GM23338 (cell line): ENCODE measurements around the gene METTL4. TPM values are rescaled to one million over a fixed set of nuclear protein-coding genes. Genes with fewer than 3 reads are reported as not detected.

Experiments used
- ATAC-seq: fragments of 200-7000 bp; cut with Tn5 transposase; 3 replicates; pipeline ENCODE4 v1.9.1; 2020
- DNase-seq: peaks from one replicate; pipeline ENCODE4 v3.0.0-alpha.2; 2015; ENCODE audit warnings: low spot score
- H2AFZ ChIP-seq: fragments of 200-600 bp; sonication (generic); 2 replicates; pipeline ENCODE4 v1.8.0; 2016; ENCODE audit warnings: antibody characterized with exemption, mild to moderate bottlenecking, moderate library complexity
- H3F3A ChIP-seq: fragments of 200-600 bp; sonication (generic); replicated peaks from 2 replicates; pipeline ENCODE4 v1.8.0; 2017; ENCODE audit warnings: antibody characterized with exemption, mixed run types, low read depth
- H3K27ac ChIP-seq: fragments of 200-600 bp; sonication (generic); 2 replicates; pipeline ENCODE4 v1.6.1; 2016; ENCODE audit warnings: low read depth
- H3K27me3 ChIP-seq: fragments of 200-600 bp; sonication (generic); 2 replicates; pipeline ENCODE4 v1.8.0; 2016; ENCODE audit warnings: mild to moderate bottlenecking, mixed run types, moderate library complexity; ENCODE audit not compliant: insufficient read depth
- H3K36me3 ChIP-seq: fragments of 200-600 bp; sonication (generic); 2 replicates; pipeline ENCODE4 v1.8.0; 2016; ENCODE audit warnings: mild to moderate bottlenecking; ENCODE audit not compliant: insufficient read depth
- H3K4me1 ChIP-seq: fragments of 200-600 bp; sonication (generic); 2 replicates; pipeline ENCODE4 v1.8.0; 2016; ENCODE audit warnings: mild to moderate bottlenecking, moderate library complexity; ENCODE audit not compliant: insufficient read depth
- H3K4me2 ChIP-seq: fragments of 200-600 bp; sonication (generic); 2 replicates; pipeline ENCODE4 v1.7.1; 2017; ENCODE audit warnings: mixed run types
- H3K4me3 ChIP-seq: fragments of 200-600 bp; sonication (generic); 2 replicates; pipeline ENCODE4 v1.6.1; 2016; ENCODE audit warnings: mixed run types
- H3K79me2 ChIP-seq: fragments of 200-600 bp; sonication (generic); replicated peaks from 2 replicates; pipeline ENCODE4 v1.8.0; 2017; ENCODE audit warnings: mild to moderate bottlenecking; ENCODE audit not compliant: insufficient read depth
- H3K9me2 ChIP-seq: fragments of 200-600 bp; sonication (generic); 2 replicates; pipeline ENCODE4 v1.8.0; 2017; ENCODE audit not compliant: insufficient read depth
- H4K20me1 ChIP-seq: fragments of 200-600 bp; sonication (generic); replicated peaks from 2 replicates; pipeline ENCODE4 v1.8.0; 2017; ENCODE audit warnings: mild to moderate bottlenecking; ENCODE audit not compliant: insufficient read depth
- H3K27ac Mint-ChIP-seq: 2 replicates; pipeline ENCODE4 v1.8.0; 2020; ENCODE audit warnings: inconsistent platforms, mild to moderate bottlenecking, moderate library complexity, mixed read lengths
- H3K27me3 Mint-ChIP-seq: 3 replicates; pipeline ENCODE4 v1.8.0; 2022; ENCODE audit warnings: low read depth, mild to moderate bottlenecking, moderate library complexity, mixed read lengths, inconsistent platforms; ENCODE audit not compliant: insufficient read depth, poor library complexity
- H3K36me3 Mint-ChIP-seq: 3 replicates; pipeline ENCODE4 v1.8.0; 2021; ENCODE audit warnings: low read depth, mild to moderate bottlenecking, inconsistent platforms, moderate library complexity, mixed read lengths
- H3K4me1 Mint-ChIP-seq: 3 replicates; pipeline ENCODE4 v1.8.0; 2020; ENCODE audit warnings: mild to moderate bottlenecking, inconsistent platforms, mixed read lengths
- H3K4me3 Mint-ChIP-seq: 3 replicates; pipeline ENCODE4 v1.8.0; 2021; ENCODE audit warnings: moderate library complexity, mild to moderate bottlenecking, inconsistent platforms, mixed read lengths
- H3K9me3 Mint-ChIP-seq: 3 replicates; pipeline ENCODE4 v1.8.0; 2020; ENCODE audit warnings: moderate library complexity, mild to moderate bottlenecking, inconsistent platforms, mixed read lengths
- CREB1 ChIP-seq: fragments of 250-450 bp; sonication (Bioruptor Pico); IDR thresholded peaks from 2 replicates; pipeline ENCODE4 v1.5.0; 2020; ENCODE audit warnings: low read depth, mild to moderate bottlenecking, moderate library complexity
- EZH2 ChIP-seq: fragments of 200-600 bp; sonication (generic); IDR thresholded peaks from one replicate; pipeline ENCODE4 v1.8.0; 2017; ENCODE audit warnings: antibody characterized with exemption, mild to moderate bottlenecking, low read depth; ENCODE audit not compliant: unreplicated experiment
- EZH2phosphoT487 ChIP-seq: fragments of 200-600 bp; sonication (generic); IDR thresholded peaks from one replicate; pipeline ENCODE4 v1.8.1; 2018; ENCODE audit warnings: antibody characterized with exemption; ENCODE audit not compliant: unreplicated experiment
- JUNB ChIP-seq: IDR thresholded peaks from one replicate; pipeline ENCODE4 v1.6.1; 2016; ENCODE audit warnings: antibody characterized with exemption; ENCODE audit not compliant: unreplicated experiment
- NANOG ChIP-seq: IDR thresholded peaks from 2 replicates; pipeline ENCODE4 v1.6.1; 2016; ENCODE audit warnings: antibody characterized with exemption, borderline replicate concordance
- POLR2AphosphoS5 ChIP-seq: IDR thresholded peaks from 2 replicates; pipeline ENCODE4 v1.6.1; 2016; ENCODE audit warnings: antibody characterized with exemption, low read depth
- STAT1 ChIP-seq: IDR thresholded peaks from one replicate; pipeline ENCODE4 v1.6.1; 2016; ENCODE audit warnings: antibody characterized with exemption; ENCODE audit not compliant: unreplicated experiment
- ZNF114 ChIP-seq: fragments of 250-450 bp; sonication (Bioruptor Pico); IDR thresholded peaks from 2 replicates; pipeline ENCODE4 v1.5.0; 2020; ENCODE audit warnings: mild to moderate bottlenecking, moderate library complexity
- ZNF331 ChIP-seq: fragments of 250-450 bp; sonication (Bioruptor Pico); IDR thresholded peaks from 2 replicates; pipeline ENCODE4 v1.5.0; 2020; ENCODE audit warnings: low read depth, mild to moderate bottlenecking, moderate library complexity
- polyA plus RNA-seq: library from polyadenylated mRNA; unstranded; fragments of >200 nt; fragmentation: Nextera tagmentation; extraction: Ambion mirVana; gene quantifications from 2 replicates; pipeline ENCODE4 v1.2.1, GENCODE V29; 2016
- total RNA-seq: library from RNA; depleted of rRNA; stranded (reverse); fragments of >200 nt; shearing (Covaris generic); gene quantifications from 2 replicates; pipeline ENCODE4 v1.2.3, GENCODE V29; 2014
- TF ChIP-seq, protein P1 (sequence below): IDR thresholded peaks from one replicate; pipeline ENCODE4 v1.6.1; 2018; ENCODE audit warnings: antibody characterized with exemption; ENCODE audit not compliant: unreplicated experiment
- TF ChIP-seq, protein P2 (sequence below): IDR thresholded peaks from 2 replicates; pipeline ENCODE4 v1.6.1; 2016; ENCODE audit warnings: antibody characterized with exemption
- TF ChIP-seq, protein P3 (sequence below), 2 experiments: fragments of 200-600 bp in 1 of 2; sonication (generic) in 1 of 2; conservative IDR thresholded peaks; 2 replicates each; pipeline versions ENCODE4 v1.5.1 to v1.6.1; 2016 to 2017; ENCODE audit warnings: antibody characterized with exemption in 2 of 2, low read depth in 2 of 2, mild to moderate bottlenecking in 2 of 2, moderate library complexity in 1 of 2
- TF ChIP-seq, protein P4 (sequence below): fragments of 250-450 bp; sonication (Bioruptor Pico); IDR thresholded peaks from 2 replicates; pipeline ENCODE4 v1.5.0; 2020; ENCODE audit warnings: mild to moderate bottlenecking, moderate library complexity

The METTL4 gene
- total and polyA plus RNA-seq, 2 experiments from 2014 or later = 11.9 to 14.9 TPM

DNA sequence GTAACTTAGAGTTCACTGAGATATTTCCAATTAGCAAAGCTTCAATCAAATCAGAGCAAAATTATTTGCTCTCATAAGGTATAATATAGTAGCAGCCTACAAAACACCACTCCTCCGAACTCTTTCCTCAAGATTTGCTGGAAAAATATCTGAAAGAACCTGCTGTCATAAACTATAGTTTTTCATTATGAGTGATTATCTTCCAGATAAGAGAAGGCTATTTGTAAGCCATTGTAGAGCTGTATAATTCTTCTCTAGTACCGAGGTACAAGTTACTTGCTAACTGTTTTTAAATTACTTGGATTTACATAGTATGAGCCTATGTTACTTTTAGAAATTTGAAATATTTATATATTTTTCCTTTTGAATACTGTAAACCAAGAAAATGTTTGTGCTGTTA, 2.1 kb upstream of the METTL4 start:
- H3K79me2 ChIP-seq = peaks cover 57% of the 10 kb centered on the region
- peaks cover 27% of the 10 kb centered on the region for H3K36me3 ChIP-seq
- ATAC-seq = no peak
- H3K4me1 Mint-ChIP-seq = peaks cover 17% of the 10 kb centered on the region
- no peak for DNase-seq
- H3K27me3 Mint-ChIP-seq = peaks cover 13% of the 10 kb centered on the region
- H3K9me2 ChIP-seq = no peaks in the 10 kb centered on the region
- H3K4me1 ChIP-seq = peaks cover 12% of the 10 kb centered on the region
- H3K4me2 ChIP-seq = peak overlapping the region; percentile 96
- H3K27ac ChIP-seq = no peak overlapping the region
- H3K27ac Mint-ChIP-seq = no peak overlapping the region
- no peaks in the 10 kb centered on the region for H3K27me3 ChIP-seq
- no peaks in the 10 kb centered on the region for H3F3A ChIP-seq
- TF ChIP-seq STAT1 = no peak
- TF ChIP-seq, protein P1, sequence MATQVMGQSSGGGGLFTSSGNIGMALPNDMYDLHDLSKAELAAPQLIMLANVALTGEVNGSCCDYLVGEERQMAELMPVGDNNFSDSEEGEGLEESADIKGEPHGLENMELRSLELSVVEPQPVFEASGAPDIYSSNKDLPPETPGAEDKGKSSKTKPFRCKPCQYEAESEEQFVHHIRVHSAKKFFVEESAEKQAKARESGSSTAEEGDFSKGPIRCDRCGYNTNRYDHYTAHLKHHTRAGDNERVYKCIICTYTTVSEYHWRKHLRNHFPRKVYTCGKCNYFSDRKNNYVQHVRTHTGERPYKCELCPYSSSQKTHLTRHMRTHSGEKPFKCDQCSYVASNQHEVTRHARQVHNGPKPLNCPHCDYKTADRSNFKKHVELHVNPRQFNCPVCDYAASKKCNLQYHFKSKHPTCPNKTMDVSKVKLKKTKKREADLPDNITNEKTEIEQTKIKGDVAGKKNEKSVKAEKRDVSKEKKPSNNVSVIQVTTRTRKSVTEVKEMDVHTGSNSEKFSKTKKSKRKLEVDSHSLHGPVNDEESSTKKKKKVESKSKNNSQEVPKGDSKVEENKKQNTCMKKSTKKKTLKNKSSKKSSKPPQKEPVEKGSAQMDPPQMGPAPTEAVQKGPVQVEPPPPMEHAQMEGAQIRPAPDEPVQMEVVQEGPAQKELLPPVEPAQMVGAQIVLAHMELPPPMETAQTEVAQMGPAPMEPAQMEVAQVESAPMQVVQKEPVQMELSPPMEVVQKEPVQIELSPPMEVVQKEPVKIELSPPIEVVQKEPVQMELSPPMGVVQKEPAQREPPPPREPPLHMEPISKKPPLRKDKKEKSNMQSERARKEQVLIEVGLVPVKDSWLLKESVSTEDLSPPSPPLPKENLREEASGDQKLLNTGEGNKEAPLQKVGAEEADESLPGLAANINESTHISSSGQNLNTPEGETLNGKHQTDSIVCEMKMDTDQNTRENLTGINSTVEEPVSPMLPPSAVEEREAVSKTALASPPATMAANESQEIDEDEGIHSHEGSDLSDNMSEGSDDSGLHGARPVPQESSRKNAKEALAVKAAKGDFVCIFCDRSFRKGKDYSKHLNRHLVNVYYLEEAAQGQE = no peak
- no peak for TF ChIP-seq ZNF331
- no peak for TF ChIP-seq EZH2phosphoT487
- TF ChIP-seq, protein P2, sequence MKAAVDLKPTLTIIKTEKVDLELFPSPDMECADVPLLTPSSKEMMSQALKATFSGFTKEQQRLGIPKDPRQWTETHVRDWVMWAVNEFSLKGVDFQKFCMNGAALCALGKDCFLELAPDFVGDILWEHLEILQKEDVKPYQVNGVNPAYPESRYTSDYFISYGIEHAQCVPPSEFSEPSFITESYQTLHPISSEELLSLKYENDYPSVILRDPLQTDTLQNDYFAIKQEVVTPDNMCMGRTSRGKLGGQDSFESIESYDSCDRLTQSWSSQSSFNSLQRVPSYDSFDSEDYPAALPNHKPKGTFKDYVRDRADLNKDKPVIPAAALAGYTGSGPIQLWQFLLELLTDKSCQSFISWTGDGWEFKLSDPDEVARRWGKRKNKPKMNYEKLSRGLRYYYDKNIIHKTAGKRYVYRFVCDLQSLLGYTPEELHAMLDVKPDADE = no peak
- TF ChIP-seq EZH2 = no peak
- TF ChIP-seq CREB1 = no peak
- TF ChIP-seq JUNB = no peak
- TF ChIP-seq, protein P3, sequence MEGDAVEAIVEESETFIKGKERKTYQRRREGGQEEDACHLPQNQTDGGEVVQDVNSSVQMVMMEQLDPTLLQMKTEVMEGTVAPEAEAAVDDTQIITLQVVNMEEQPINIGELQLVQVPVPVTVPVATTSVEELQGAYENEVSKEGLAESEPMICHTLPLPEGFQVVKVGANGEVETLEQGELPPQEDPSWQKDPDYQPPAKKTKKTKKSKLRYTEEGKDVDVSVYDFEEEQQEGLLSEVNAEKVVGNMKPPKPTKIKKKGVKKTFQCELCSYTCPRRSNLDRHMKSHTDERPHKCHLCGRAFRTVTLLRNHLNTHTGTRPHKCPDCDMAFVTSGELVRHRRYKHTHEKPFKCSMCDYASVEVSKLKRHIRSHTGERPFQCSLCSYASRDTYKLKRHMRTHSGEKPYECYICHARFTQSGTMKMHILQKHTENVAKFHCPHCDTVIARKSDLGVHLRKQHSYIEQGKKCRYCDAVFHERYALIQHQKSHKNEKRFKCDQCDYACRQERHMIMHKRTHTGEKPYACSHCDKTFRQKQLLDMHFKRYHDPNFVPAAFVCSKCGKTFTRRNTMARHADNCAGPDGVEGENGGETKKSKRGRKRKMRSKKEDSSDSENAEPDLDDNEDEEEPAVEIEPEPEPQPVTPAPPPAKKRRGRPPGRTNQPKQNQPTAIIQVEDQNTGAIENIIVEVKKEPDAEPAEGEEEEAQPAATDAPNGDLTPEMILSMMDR (conservative IDR thresholded peaks at IDR 0.05; ENCODE audit: low read depth in 2 of 2) = no peak
- TF ChIP-seq NANOG = no peak
- TF ChIP-seq, protein P4, sequence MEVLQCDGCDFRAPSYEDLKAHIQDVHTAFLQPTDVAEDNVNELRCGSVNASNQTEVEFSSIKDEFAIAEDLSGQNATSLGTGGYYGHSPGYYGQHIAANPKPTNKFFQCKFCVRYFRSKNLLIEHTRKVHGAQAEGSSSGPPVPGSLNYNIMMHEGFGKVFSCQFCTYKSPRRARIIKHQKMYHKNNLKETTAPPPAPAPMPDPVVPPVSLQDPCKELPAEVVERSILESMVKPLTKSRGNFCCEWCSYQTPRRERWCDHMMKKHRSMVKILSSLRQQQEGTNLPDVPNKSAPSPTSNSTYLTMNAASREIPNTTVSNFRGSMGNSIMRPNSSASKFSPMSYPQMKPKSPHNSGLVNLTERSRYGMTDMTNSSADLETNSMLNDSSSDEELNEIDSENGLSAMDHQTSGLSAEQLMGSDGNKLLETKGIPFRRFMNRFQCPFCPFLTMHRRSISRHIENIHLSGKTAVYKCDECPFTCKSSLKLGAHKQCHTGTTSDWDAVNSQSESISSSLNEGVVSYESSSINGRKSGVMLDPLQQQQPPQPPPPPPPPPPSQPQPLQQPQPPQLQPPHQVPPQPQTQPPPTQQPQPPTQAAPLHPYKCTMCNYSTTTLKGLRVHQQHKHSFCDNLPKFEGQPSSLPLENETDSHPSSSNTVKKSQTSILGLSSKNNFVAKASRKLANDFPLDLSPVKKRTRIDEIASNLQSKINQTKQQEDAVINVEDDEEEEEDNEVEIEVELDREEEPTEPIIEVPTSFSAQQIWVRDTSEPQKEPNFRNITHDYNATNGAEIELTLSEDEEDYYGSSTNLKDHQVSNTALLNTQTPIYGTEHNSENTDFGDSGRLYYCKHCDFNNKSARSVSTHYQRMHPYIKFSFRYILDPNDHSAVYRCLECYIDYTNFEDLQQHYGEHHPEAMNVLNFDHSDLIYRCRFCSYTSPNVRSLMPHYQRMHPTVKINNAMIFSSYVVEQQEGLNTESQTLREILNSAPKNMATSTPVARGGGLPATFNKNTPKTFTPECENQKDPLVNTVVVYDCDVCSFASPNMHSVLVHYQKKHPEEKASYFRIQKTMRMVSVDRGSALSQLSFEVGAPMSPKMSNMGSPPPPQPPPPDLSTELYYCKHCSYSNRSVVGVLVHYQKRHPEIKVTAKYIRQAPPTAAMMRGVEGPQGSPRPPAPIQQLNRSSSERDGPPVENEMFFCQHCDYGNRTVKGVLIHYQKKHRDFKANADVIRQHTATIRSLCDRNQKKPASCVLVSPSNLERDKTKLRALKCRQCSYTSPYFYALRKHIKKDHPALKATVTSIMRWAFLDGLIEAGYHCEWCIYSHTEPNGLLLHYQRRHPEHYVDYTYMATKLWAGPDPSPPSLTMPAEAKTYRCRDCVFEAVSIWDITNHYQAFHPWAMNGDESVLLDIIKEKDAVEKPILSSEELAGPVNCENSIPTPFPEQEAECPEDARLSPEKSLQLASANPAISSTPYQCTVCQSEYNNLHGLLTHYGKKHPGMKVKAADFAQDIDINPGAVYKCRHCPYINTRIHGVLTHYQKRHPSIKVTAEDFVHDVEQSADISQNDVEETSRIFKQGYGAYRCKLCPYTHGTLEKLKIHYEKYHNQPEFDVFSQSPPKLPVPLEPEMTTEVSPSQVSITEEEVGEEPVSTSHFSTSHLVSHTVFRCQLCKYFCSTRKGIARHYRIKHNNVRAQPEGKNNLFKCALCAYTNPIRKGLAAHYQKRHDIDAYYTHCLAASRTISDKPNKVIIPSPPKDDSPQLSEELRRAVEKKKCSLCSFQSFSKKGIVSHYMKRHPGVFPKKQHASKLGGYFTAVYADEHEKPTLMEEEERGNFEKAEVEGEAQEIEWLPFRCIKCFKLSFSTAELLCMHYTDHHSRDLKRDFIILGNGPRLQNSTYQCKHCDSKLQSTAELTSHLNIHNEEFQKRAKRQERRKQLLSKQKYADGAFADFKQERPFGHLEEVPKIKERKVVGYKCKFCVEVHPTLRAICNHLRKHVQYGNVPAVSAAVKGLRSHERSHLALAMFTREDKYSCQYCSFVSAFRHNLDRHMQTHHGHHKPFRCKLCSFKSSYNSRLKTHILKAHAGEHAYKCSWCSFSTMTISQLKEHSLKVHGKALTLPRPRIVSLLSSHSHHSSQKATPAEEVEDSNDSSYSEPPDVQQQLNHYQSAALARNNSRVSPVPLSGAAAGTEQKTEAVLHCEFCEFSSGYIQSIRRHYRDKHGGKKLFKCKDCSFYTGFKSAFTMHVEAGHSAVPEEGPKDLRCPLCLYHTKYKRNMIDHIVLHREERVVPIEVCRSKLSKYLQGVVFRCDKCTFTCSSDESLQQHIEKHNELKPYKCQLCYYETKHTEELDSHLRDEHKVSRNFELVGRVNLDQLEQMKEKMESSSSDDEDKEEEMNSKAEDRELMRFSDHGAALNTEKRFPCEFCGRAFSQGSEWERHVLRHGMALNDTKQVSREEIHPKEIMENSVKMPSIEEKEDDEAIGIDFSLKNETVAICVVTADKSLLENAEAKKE (CRISPR knock-in tag) = no peak
- TF ChIP-seq POLR2AphosphoS5 = no peak
- no peak for TF ChIP-seq ZNF114
- peak overlapping the region; percentile 99 for H3K4me3 Mint-ChIP-seq
- H2AFZ ChIP-seq = no peak overlapping the region
- H3K4me3 ChIP-seq = peak overlapping the region; percentile 77
- 0 out of 2 replicates have a peak, but pooled peaks cover 6% of the 10 kb centered on the region for H4K20me1 ChIP-seq
- H3K9me3 Mint-ChIP-seq = no peaks in the 10 kb centered on the region
- H3K36me3 Mint-ChIP-seq = peaks cover 41% of the 10 kb centered on the region
